Metanephros (tissue), 1 donor: Measurements from ENCODE around the gene OR8B2. TPM values are rescaled to one million over a fixed set of nuclear protein-coding genes. Genes with fewer than 3 reads are reported as not detected.

Experiments used
- total RNA-seq: library from RNA; depleted of rRNA; stranded (reverse); fragments of >200 nt; gene quantifications from one replicate; pipeline ENCODE4 v1.2.3, GENCODE V29; 2014

OR8B2 gene, protein sequence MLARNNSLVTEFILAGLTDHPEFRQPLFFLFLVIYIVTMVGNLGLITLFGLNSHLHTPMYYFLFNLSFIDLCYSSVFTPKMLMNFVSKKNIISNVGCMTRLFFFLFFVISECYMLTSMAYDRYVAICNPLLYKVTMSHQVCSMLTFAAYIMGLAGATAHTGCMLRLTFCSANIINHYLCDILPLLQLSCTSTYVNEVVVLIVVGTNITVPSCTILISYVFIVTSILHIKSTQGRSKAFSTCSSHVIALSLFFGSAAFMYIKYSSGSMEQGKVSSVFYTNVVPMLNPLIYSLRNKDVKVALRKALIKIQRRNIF
- total RNA-seq = not detected

DNA sequence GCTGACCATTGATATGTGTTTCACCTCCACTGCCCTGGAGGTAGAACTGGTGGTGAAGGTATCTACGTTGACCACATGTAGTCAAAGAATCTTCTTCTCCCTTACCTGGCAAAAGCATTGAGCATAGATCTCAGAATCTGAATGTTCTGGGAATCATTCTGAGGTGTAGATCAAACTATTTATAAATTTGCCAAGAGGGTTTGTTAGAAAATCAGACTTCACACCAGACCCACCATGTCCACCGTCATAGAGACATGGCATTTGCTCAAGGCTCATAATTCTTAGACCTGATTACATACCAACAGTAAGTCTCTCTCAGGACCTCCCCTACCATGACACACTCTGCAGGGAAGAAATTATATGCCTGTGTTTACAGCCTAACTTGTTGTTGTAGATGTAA lies at the start of gene OR8B2:
OR8B2 (minus strand) TSS at position 101 of the 400 bp plus-strand sequence. CDS start 1,156 bp downstream, outside the sequence.

DNA sequence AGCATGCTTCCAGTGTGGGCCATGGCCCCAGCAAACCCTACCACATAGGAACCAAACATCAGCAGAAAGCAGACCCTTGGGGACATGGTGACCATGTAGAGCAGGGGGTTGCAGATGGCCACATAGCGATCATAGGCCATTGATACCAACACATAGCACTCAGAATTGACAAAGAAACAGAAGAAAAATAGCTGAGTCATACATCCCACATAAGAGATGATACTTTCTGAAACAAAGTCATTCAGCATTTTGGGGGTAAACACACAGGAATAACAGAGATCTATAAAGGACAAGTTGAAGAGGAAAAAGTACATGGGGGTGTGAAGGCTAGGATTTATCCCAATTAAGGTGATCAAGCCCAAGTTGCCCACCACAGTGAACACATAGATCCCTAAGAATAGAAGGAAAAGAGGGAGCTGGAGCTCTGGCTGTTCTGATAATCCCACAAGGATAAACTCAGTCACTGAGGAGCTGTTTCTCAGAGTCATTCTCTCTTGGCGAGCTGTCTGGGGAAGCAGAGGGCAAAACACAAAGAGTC lies 40.2 kb upstream of the OR8B2 start, which contains the start of gene OR8B4:
OR8B4 (minus strand) TSS at position 488 of the 538 bp plus-strand sequence; CDS start at position 488, 0 bp downstream.

DNA sequence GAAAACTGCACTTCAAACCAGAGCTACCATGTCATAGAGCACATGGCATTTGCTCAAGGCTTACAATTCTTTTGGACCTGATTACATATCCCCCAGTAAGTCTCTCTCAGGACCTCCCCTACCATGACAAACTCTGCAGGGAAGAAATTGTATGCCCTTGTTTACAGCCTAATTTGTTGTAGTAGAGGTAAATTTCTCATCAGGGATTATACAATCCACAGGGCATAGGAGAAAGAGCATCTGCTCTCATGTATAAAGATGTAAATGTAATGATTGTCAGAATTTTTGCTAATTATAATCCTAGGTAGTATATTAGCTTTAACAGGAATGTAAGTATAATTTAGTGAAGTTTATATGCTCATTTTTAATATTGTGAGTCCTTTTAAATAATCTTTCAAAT lies 14.6 kb upstream of the OR8B2 start, which contains the start of gene OR8B3:
OR8B3 (minus strand) TSS at position 101 of the 400 bp plus-strand sequence. CDS start 1,673 bp downstream, outside the sequence.

Other genes starting within 250 kb of the OR8B2 start
- gene OR10D3, start 201.2 kb downstream of the OR8B2 start, total RNA-seq = not detected
- gene OR8G1, start 143.4 kb downstream of the OR8B2 start, total RNA-seq = not detected
- gene OR8G5, start 128.1 kb downstream of the OR8B2 start, total RNA-seq = not detected
- not detected for gene OR8D1, start 70.5 kb downstream of the OR8B2 start, total RNA-seq
- not detected for gene OR8D2, start 64.3 kb downstream of the OR8B2 start, total RNA-seq
- gene OR8B3, start 14.5 kb upstream of the OR8B2 start, total RNA-seq = not detected
- gene OR8B4, start 40.4 kb upstream of the OR8B2 start, total RNA-seq = not detected
- gene OR8B8, start 61.2 kb upstream of the OR8B2 start, total RNA-seq = not detected
- gene OR8B12, start 159.2 kb upstream of the OR8B2 start, total RNA-seq = not detected
- gene OR8A1, start 185.5 kb upstream of the OR8B2 start, total RNA-seq = not detected
- gene PANX3, start 226.9 kb upstream of the OR8B2 start, total RNA-seq = not detected
- gene TBRG1, start 238.4 kb upstream of the OR8B2 start, total RNA-seq = 34.8 TPM